HCEC 1CT (cell line): Measurements from ENCODE around the gene BHLHA9.

Experiments used
- DNase-seq: peaks from one replicate; pipeline ENCODE4 v3.0.0-alpha.2; 2017

The BHLHA9 gene

GRCh38 chr17:1256699-1257098, 13.5 kb upstream of the BHLHA9 start:
- no peak for DNase-seq

GRCh38 chr17:1260086-1260769, 10.0 kb upstream of the BHLHA9 start:
- DNase-seq = no peak

DNA sequence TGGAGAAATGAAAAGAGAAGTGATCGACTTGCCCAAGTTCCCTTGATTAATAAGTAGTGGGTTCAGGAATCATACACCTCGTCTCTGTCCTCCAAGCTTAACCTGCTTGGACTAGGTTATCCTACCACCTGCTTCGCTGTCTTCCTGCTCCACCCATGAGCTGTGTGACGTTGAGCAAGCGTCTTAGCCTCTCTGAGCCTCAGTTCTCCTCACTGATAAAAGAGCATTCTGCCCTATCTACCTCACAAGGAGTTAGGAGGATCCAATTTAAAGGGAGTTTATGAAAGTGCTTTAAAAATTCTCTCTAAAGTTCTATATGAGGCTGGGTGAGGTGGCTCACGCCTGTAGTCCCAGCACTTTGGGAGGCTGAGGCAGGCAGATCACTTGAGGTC, 9.5 kb upstream of the BHLHA9 start:
- DNase-seq = no peak

GRCh38 chr17:1264196-1264595, 6.0 kb upstream of the BHLHA9 start:
- DNase-seq = no peak

- DNase-seq = no peak
These were observed 2.7 kb upstream of the BHLHA9 start for GRCh38 chr17:1267471-1267943.

DNA sequence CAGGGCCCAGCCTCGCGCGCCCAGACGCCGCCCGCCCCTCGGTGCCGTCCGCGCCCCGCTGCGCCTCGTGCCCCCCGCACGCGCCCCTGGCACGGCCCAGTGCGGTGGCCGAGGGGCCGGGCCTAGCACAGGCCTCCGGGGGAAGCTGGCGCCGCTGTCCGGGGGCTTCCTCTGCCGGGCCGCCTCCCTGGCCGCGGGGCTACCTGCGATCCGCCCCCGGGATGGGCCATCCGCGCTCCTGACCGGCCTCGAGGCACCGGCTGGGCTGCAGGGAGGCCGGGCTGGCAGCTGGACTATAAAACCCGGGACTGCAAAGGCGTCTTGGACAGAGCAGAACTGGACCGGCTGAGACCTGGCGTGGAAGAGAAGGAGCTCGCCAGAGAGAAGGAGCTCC, 783 bp downstream of the BHLHA9 start:
- DNase-seq = no peak

DNA sequence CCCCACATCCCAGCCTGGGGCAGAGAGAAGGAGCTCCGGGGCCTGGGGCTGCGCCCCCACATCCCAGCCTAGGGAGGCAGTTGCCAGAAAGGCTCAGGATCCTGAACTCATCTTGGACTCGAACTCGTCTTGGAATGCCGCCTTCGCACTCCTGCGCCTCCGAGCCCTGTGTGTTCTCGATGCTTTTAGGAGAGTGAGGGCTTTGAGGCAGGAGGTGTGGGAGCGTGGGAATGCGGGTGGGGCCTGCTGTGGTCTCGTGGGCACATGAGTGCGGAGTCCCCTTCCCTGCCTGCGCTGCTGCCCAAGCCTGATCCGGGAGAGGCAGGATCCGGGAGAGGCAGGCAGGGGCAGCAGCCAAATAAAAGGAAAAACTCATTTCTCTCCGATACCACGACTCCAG, 1.2 kb downstream of the BHLHA9 start:
- DNase-seq = no peak

DNA sequence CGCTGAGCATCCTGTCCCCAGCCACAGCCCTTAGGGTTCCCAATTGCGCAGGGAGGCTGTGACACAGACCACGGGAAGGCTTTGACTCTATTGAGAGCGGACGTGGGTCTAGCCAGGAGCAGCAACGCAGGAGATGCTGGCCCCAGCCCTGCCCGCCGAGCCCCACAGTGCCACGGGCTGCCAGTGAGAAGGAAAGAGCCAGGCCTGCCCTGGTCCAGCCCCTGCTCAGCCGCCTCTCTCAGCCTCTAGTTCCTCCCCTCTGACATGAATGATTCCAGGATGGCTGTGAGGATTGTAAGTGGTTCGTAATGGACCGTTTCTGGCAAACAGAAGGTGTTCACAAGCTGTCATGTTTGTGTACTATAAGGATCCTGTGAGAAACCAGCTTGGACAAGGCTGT, 2.5 kb downstream of the BHLHA9 start:
- DNase-seq = no peak

GRCh38 chr17:1273492-1274244, 3.4 kb downstream of the BHLHA9 start:
- no peak for DNase-seq

GRCh38 chr17:1274245-1274608, 4.0 kb downstream of the BHLHA9 start:
- no peak for DNase-seq

GRCh38 chr17:1275205-1275961, 5.1 kb downstream of the BHLHA9 start:
- no peak for DNase-seq

- peak; percentile 30 for DNase-seq
These were observed 5.9 kb downstream of the BHLHA9 start for GRCh38 chr17:1275962-1276736.

DNA sequence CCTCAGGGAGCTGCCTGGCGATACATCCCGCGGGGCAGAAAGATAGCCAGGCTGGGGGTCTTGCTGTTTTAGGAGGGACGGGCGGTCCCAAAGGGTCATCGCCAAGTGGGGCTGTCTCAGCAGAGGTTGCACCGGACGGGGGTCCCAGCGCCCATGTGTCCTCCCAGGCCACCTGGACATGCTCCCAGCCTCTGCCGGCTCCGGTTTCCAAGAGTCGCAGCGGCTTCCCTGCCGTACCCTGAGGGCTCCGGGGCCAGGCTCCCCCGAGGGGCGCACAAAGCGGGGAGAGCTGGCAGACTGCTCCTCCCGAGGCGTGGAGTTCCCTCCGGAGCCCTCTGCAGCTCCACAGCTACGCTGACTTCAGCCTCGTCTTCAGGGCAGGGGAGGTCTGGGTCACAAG, 10.4 kb downstream of the BHLHA9 start:
- DNase-seq = no peak

GRCh38 chr17:1286379-1287106, 16.3 kb downstream of the BHLHA9 start:
- DNase-seq = no peak

DNA sequence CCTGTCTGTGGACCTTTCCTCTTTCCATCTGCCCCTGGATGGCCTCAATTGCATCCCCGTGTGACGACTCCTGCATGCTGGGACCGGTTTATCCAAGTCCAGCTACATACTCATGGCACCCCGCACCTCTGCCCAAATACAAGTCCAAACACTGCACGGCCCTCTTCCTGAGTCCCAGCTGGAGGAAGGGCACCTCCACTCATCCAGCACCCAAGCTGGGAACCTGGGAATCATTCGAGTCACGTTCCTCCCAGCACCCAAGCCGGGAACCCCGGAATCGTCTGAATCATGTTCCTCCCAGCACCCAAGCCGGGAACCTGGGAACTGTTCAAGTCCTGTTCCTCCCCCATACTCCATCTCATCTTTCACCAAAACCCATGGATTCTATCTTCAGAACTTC, 19.5 kb downstream of the BHLHA9 start:
- no peak for DNase-seq

GRCh38 chr17:1290676-1291075, 20.4 kb downstream of the BHLHA9 start:
- no peak for DNase-seq

GRCh38 chr17:1294157-1294717, 24.0 kb downstream of the BHLHA9 start:
- no peak for DNase-seq

GRCh38 chr17:1298606-1299005, 28.4 kb downstream of the BHLHA9 start:
- no peak for DNase-seq

GRCh38 chr17:1299552-1300370, 29.5 kb downstream of the BHLHA9 start:
- no peak for DNase-seq

GRCh38 chr17:1300371-1300905, 30.2 kb downstream of the BHLHA9 start:
- DNase-seq = no peak

DNA sequence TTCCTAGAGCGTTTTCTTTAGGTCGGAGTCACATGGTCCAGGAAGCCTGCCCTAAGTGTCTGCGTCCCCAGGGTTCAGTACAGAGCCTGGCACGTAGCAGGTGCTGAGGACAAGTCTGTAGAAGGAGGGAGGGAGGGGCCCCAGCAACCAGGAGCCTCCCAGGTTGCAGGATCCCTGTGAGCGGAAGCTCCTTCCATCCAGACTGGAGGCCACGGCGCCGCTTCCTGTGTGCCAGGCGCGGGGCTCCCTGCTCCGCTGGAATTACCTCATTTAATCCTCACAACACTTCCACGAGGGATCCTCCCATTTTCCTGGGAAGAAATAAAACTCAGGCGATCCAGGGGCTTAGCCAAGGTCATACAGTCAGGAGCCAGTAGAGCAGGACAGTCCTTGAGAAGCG, 31.3 kb downstream of the BHLHA9 start:
- no peak for DNase-seq
